ENCODE measurements around the gene SPDEF.

Gene SPDEF

DNA sequence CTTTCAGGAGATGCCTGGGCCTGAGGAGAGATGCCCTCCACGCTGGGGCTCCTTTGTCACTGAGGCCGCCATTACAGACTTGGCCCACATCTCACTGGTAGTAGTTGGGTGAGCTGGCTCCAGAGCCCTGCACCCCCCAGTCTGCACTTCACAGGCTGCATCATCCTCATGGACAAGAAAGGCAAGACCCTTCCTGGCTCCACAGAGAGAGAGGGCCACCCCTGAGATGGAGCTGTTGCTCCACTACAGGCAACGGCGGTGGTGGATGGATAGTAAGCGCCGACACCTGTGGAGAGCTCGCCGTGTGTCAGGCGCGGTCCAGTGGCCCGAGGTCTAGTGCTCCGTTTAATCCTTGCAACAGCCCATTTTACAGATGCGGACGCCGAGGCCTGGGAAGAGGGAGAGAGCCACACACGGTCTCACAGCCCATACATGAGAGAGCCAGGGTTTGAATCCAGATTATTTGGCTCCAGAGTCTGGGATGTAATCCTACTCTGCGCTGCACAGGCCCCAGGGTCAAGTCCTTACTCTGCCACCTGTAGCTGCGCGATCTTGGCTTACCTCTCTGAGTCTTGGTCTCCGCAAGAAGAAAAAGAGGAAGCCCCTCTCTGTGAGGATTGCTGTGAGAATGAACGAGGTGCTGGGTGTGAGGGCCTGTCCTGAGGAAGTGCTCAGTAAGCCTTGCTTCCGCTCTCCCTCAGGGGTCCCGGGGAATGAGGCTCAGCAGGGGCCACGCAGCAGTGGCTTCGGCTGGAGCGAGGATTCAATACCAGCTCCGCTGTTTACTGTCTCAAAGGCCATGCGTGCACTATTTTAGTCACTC lies 34.5 kb downstream of the SPDEF start:
- ATAC-seq (no peak), DNase-seq (no peak)
- no peaks in the 10 kb centered on the region for H3K27me3 Mint-ChIP-seq
- no peaks in the 10 kb centered on the region for H3K4me1 Mint-ChIP-seq
- H3K9me3 Mint-ChIP-seq: no peaks in the 10 kb centered on the region
- no peak overlapping the region for H3K4me3 Mint-ChIP-seq
- H3K27ac Mint-ChIP-seq: no peak overlapping the region

DNA sequence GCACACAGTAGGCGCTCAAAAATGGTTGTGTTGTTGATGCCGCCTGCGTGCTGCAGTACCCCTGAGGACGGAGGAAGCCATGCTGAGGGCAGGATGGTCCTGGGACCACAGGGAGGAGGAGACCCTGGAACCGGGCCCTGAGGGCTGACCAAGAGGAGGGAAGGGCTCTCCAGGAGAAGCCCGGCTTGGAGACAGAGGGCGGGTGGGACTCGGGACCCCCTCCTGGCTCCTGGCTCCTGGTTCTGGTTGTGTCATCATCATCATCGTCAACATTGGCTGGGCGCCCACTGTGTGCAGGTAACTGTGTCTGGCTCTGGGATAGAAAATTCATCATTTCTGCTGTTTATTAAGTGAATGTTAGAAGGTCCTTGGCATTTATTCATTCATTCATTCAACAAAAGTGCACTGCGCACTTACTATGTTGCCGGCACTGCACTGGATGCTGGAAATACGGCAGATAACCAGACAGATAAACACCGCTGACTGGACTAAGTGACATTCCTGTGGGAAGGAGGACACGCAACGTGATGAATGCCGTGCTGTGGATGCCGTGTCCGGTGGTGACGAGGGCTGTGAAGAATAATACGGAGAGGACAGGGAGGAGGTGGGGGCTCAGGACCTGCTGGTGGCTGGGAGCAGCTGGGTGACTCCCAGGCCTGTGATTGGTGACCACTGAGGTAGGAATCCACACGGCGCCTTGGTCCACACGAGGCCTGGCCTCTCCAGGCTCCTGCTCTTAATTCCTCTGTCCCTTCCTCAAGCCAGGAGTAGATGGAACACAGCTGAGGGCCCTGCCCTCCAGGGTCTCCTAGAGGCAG lies 35.3 kb downstream of the SPDEF start:
- no peaks in the 10 kb centered on the region for H3K27me3 Mint-ChIP-seq
- DNase-seq (no peak), ATAC-seq (no peak)
- H3K27ac Mint-ChIP-seq: peak overlapping the region in 1 of 2 donors; percentile 50
- no peaks in the 10 kb centered on the region for H3K4me1 Mint-ChIP-seq
- no peak overlapping the region for H3K4me3 Mint-ChIP-seq
- H3K9me3 Mint-ChIP-seq: no peaks in the 10 kb centered on the region

DNA sequence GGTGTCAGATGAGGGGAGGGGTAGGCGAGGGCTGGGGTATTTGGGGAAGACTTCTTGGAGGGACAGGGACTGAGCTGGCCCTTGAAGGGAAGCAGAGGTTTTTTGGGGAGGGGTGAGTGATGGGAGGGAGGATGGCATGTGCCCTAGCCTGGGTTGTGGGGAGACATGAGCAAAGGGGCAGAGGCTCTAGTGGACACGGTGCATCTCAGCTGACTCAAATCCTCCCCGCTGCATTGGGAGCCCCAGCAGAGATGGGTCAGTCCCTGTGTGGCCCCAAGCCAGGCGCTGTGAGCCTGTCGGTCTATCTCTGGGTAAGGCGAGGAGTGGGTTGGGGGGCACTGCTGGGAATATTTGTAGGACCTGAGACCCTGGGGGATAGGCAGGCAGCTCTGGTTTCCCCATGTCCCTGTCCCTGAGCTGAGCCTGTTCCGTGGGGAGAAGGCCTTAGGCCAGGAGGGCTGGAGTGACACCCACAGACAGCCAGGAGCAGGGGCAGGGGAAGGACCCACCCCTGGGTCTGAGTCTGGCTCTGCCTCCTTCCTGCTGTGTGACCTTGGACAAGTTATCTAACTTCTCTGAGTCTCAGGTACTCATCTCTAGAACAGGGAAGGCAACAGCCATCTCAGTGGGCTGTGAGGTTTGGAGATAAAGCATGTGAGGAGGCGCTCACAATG lies 36.0 kb downstream of the SPDEF start:
- no peaks in the 10 kb centered on the region for H3K9me3 Mint-ChIP-seq
- no peak for ATAC-seq
- H3K4me1 Mint-ChIP-seq: no peaks in the 10 kb centered on the region
- no peak overlapping the region for H3K4me3 Mint-ChIP-seq
- no peak for DNase-seq
- H3K27me3 Mint-ChIP-seq: no peaks in the 10 kb centered on the region
- no peak overlapping the region for H3K27ac Mint-ChIP-seq

DNA sequence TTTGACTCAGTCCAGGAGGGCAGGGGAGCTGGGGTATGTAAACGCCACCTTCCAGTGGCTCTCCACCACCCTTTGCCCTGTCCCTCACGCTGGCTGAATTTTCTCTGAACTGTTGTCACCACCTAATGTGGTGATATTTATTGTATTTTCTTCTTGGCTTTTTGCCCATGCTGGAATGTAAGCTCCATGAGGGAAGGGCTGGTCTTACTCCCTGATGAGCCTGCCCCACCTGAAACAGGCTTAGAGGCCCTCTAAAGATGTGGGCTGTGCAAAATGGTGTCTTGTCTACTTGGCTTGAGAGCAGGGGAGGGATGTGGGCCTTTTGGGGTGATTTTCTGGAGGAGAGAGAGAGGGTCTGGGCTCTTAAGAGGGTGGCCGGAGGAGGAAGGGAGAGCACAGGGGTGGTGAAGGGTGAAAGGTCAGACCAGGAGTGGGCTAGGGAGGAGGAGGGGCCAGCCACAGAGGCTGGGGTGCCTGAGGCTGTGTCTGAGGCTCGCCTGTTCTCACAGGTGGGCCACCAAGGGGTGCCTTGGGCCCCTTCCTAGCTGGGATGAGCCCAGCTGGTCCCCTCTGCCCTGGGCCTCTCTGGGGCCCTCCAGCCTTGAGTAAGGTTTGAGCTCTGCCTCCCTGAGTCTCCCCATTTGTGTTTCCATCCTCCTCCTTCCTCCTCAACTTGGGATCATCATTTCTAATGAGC lies 37.3 kb downstream of the SPDEF start:
- no peak for ATAC-seq
- Mint-ChIP-seq H3K4me3 (no peak overlapping the region), H3K4me1 (no peaks in the 10 kb centered on the region), H3K27me3 (peaks cover 10% of the 10 kb centered on the region), H3K9me3 (no peaks in the 10 kb centered on the region), H3K27ac (peak overlapping the region; percentile 85 to 89)
- DNase-seq: no peak

DNA sequence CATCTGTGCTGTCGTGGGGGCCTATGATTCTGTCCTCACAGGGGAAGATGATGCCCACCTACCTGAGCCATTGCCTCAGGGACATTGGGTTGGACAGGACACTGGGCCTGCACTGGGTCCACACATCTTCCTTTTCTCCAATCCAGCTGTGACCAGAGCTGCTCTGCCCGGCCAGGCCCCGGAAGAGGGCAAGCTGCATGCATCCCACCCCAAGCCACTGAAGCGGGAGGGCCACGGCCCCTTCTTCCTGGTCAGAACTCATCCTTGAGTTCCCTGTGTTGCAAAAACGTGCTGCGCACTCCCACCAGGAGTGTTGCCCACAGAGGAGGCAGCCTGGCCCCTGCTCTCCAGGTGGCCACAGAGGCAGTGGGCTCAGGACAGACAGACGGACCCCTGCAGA lies 38.2 kb downstream of the SPDEF start:
- Mint-ChIP-seq H3K4me1 (no peaks in the 10 kb centered on the region), H3K9me3 (no peaks in the 10 kb centered on the region), H3K27me3 (peaks cover 10% of the 10 kb centered on the region), H3K4me3 (no peak overlapping the region), H3K27ac (peak overlapping the region in 1 of 2 donors; percentile 60)
- no peak for ATAC-seq
- no peak for DNase-seq

DNA sequence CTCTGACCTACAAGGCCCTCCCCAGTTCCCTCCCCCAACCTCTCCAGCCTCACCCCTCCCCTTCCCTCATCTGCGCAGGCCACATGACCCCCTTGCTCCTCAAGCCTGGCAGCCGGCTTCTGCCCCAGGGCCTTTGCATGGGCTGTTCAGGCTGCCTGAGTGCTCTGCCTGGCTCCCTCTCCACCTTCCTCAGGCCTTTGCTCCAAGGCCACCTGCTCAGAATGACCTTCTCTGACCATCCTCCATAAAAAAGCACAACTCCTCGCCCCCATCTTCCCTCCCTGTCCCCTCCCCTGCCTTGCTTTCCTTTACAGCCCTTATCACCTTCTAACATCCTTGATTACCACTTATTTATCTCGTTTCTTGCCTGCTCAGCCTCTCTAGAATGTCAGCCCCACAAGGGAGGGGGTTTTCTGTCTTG lies 38.7 kb downstream of the SPDEF start:
- no peak for DNase-seq
- Mint-ChIP-seq H3K27ac (peak overlapping the region in 1 of 2 donors; percentile 60), H3K4me1 (no peaks in the 10 kb centered on the region), H3K9me3 (no peaks in the 10 kb centered on the region), H3K27me3 (peaks cover 10% of the 10 kb centered on the region), H3K4me3 (no peak overlapping the region)
- ATAC-seq: no peak

DNA sequence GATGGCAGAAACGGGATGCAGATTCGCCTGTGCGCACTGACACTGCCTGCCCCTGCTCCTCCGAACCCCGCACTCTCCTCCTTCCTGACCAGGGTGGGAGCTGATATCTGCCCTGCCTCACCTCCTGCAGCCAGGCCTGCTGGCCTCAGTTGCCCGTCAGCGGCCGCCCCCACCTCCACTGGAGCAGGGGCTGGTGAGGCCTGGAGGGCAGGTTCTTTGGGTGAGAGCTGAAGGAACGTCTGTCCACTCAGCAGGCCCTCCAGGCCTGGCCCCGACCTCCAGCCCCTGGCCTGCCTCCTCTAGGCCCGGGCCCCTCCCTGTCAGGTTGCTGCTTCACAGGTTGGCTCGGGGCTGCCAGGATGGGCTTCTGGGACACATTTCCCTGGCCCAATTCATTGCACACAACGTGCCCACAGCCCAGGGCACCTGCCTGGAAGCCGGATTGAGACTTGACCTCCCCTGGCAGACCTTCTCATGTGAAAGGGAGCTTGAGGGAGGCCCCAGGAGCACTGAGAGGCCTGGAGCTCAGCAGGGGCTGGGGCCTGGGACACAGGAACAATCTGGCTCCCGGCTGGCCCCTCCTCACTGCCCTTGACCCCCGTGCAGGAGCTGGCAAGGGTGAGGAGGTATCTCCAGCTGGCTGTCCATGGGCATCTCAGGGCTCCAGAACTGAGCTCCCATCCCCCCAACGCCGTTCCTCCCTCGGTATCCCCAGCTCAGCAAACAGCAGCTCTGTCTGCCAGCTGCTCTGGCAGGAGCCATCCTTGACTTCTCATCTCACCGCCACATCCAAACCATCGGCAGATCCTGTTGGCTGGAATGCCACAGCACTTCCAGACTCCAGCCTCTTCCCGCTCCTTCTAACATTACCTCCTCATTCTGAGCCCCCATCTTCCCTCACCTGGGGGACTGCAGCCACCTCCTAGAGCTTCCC lies 39.5 kb downstream of the SPDEF start:
- peak overlapping the region in 1 of 2 donors; percentile 41 for H3K27ac Mint-ChIP-seq
- ATAC-seq (no peak), DNase-seq (no peak)
- peaks cover 10% of the 10 kb centered on the region for H3K27me3 Mint-ChIP-seq
- H3K9me3 Mint-ChIP-seq: no peaks in the 10 kb centered on the region
- no peaks in the 10 kb centered on the region for H3K4me1 Mint-ChIP-seq
- no peak overlapping the region for H3K4me3 Mint-ChIP-seq

DNA sequence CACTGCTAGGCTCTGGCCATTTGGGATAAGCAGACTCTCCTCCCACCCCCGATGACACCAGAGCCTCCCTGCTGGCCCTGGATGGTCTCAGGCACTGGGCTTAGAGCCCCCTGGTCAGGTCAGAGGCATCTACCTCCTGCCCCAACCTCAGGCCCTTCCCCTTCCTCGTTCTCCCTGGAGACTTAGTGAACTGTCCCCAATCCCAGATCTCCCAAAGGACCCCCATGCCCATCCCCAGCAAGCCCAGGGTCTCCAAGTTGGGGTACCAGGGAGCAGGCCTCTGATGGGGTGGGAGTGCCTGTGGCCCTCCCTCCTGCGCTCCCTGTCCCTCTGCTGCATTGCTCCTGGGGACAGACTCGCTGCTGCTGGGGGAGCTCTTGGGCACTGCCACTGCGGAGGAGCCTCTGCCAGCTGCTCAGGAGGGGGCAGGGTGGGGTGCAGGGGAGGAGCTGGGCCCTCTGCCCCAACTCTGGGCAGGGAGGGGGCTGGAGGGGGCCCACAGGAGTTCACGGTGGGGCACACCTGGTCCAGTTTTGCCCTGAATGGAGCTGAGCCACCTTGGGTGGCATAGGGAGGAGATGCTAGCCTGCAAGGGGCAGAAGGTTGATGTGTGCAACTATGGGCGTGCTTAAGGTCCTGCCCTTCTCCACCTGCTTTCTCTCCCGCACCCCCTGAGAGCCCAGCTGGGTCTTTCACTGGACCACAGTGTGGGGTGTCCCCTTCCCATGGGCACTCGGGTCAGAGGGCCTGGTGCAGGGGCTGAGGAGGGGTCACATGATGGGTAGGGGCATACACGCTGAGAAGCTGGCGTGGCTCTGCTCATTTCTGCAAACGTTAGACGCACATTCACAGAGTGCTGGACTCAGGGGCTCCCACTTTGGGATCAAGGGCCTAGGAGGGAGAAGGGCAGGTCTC lies 40.4 kb downstream of the SPDEF start:
- H3K27ac Mint-ChIP-seq: no peak overlapping the region
- H3K9me3 Mint-ChIP-seq: peaks cover 0 to under 1% of the 10 kb centered on the region in 2 donors
- ATAC-seq (peak; percentile 27), DNase-seq (no peak)
- H3K4me1 Mint-ChIP-seq: no peaks in the 10 kb centered on the region
- H3K27me3 Mint-ChIP-seq: peaks cover 10% of the 10 kb centered on the region
- no peak overlapping the region for H3K4me3 Mint-ChIP-seq

DNA sequence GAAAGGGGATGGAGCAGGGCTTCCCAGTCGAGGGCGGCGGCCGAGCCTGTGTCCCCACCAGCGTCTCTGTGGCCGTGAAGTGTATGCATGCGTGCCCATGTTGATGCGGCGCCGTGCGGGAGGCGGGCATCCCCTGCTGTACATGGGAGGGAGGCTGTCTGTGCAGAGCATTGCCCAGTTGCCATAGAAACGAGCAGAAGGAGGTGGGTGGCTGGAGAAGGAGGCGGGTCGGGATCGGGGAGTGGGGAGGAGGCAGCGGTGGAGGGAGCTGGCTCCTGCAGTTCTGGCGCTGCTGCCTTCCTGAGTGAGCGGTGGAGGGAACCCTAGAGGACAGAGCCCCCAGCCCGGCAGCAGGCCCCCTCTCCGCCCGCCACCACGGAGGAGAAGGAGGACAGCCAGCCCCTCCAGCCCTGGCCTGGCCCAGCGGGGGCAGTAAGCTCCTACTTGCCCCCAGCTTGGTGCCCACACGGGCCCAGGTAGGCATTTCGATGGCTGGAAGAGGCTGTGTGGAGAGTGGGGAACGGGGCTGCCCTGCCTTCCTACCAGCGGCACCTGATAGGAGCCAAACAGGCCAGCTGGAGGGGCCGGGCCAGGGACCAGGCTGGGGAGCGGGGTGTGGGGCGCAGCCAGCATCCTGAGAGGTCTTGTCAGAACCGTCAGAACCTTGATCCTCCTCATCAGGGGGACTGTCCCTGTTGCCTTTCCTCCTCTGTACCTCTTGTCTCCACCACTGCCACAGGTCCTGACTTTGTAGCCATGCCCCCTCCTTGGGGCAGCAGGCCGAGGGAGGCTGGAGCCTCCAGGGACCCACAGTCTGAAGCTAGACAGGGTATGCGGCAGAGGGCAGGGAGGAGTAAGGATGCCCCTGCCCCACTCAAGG lies 41.3 kb downstream of the SPDEF start:
- H3K4me3 Mint-ChIP-seq: no peak overlapping the region
- peaks cover 10% of the 10 kb centered on the region for H3K27me3 Mint-ChIP-seq
- H3K9me3 Mint-ChIP-seq: peaks cover 8 to 10% of the 10 kb centered on the region in 2 donors
- H3K27ac Mint-ChIP-seq: no peak overlapping the region
- ATAC-seq (no peak), DNase-seq (no peak)
- no peaks in the 10 kb centered on the region for H3K4me1 Mint-ChIP-seq

DNA sequence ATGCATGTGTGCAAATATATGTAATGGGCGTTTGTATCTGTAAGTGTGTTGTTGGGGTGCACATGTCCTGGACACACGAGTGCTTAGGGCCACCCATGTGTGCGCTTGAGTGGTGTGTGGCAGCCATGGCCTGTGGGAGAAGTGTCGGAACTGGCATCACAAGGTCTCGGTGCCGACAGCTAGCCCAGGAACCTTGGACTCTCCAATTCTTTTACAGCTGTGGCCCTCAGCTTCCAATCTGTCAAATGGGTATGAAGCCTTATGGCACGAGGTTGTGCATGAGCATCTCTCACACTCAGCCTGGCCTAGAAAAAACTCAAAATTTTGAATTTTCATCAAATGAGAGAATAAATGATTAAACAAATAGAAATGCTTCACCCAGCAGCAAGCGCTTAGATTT lies 42.0 kb downstream of the SPDEF start:
- Mint-ChIP-seq H3K27me3 (peaks cover 10% of the 10 kb centered on the region), H3K4me1 (no peaks in the 10 kb centered on the region), H3K27ac (no peak overlapping the region), H3K4me3 (no peak overlapping the region), H3K9me3 (peaks cover 8 to 10% of the 10 kb centered on the region in 2 donors)
- no peak for DNase-seq
- no peak for ATAC-seq

DNA sequence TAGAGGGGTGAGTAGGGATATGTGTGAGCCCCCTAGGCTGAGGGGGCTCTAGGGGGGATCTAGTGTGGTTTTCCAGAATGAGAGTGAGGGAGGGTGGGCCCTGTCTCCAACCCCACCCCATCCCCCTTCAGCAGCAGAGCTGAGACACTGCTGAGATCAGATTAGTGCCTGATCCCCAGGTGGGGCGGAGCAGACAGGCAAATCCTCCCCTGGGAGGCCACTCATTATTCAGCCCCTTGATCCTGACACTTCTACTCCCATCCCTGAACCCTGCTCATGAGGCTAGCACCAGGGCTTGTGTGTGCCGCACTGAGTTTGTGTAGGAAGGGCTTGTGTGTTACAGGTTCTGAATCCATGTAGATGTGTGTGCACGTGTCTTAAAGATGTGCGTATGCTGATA lies 42.5 kb downstream of the SPDEF start:
- Mint-ChIP-seq H3K9me3 (peaks cover 8 to 10% of the 10 kb centered on the region in 2 donors), H3K4me1 (no peaks in the 10 kb centered on the region), H3K27me3 (peaks cover 10% of the 10 kb centered on the region), H3K4me3 (no peak overlapping the region), H3K27ac (no peak overlapping the region)
- DNase-seq: no peak
- ATAC-seq: no peak

DNA sequence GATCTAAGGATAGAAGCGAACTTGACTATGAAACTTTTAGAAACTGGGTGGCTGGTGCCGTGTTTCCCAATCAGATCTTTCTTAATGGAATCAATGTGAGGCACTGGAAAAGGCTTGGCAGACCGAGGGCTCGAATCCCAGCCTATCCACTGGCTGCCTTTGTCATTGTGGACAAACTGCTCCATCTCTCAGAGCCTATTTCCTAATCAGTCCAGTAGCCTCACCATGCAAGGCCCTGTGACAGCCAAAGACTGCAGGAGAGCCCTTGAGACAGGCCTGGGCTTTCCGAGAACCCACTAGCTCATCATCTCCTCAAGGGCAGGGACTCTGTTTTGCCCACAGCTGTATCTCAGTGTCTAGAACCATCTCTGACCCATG lies 43.4 kb downstream of the SPDEF start:
- DNase-seq: no peak
- no peak overlapping the region for H3K4me3 Mint-ChIP-seq
- H3K27me3 Mint-ChIP-seq: peaks cover 10% of the 10 kb centered on the region
- ATAC-seq: no peak
- H3K4me1 Mint-ChIP-seq: no peaks in the 10 kb centered on the region
- no peak overlapping the region for H3K27ac Mint-ChIP-seq
- peaks cover 8 to 10% of the 10 kb centered on the region in 2 donors for H3K9me3 Mint-ChIP-seq
